Ovary (tissue), 9 donors: ENCODE results near the gene CD34. TPM values are rescaled to one million over a fixed set of nuclear protein-coding genes. Genes with fewer than 3 reads are reported as not detected.

Source experiments
- DNase-seq, 5 donors: peaks; one replicate each; pipeline ENCODE4 v3.0.0-alpha.2; 2019 to 2020
- H3K27ac ChIP-seq, 2 donors: fragments of 200-600 bp; one replicate each; pipeline versions ENCODE4 v1.5.1 to v1.8.0; 2019 to 2022
- H3K27me3 ChIP-seq: fragments of 200-600 bp; one replicate; pipeline ENCODE4 v1.8.0; 2022
- H3K36me3 ChIP-seq: fragments of 200-600 bp; sonication (generic); one replicate; pipeline ENCODE4 v1.5.1; 2019
- H3K4me1 ChIP-seq: one replicate; pipeline ENCODE4 v1.8.1; 2013; ENCODE audit warnings: mild to moderate bottlenecking, moderate library complexity; ENCODE audit not compliant: insufficient read depth
- H3K4me3 ChIP-seq: fragments of 200-600 bp; sonication (generic); one replicate; pipeline ENCODE4 v1.5.1; 2017
- H3K9me3 ChIP-seq, 2 donors: fragments of 200-600 bp in 1 of 2; sonication (generic) in 1 of 2; one replicate each; pipeline versions ENCODE4 v1.5.1 to v1.8.1; 2013 to 2019; ENCODE audit warnings: mild to moderate bottlenecking in 1 of 2, moderate library complexity in 1 of 2
- CTCF ChIP-seq, 3 donors: fragments of 450-650 bp in 2 of 3; fragments of 200-600 bp in 1 of 3; IDR thresholded peaks; one replicate each; pipeline versions ENCODE4 v1.5.1 to v1.8.0; 2016 to 2022; ENCODE audit warnings: antibody characterized with exemption in 3 of 3, mild to moderate bottlenecking in 1 of 3
- EP300 ChIP-seq: sonication (generic); formaldehyde crosslinking; IDR thresholded peaks from one replicate; pipeline ENCODE4 v1.6.1; 2017; ENCODE audit warnings: antibody characterized with exemption
- POLR2A ChIP-seq: fragments of 450-650 bp; IDR thresholded peaks from one replicate; pipeline ENCODE4 v1.6.1; 2017; ENCODE audit warnings: antibody characterized with exemption, mild to moderate bottlenecking, moderate library complexity
- WGBS, 3 donors: extraction: QIAGEN DNeasy Blood & Tissue Kit in 1 of 3; methylation state at CpG; one replicate each; pipeline versions ENCODE4 v1.1.5 to v1.1.7; 2013 to 2017; 5-methylcytosine and 5-hydroxymethylcytosine counted together
- intact Hi-C, 4 donors: fragments of 100-400 bp; cut with DNase I; formaldehyde crosslinking; loops; one replicate each; pipeline versions ENCODE4 v1.11.0 to v1.15.1; 2022 to 2023
- polyA plus RNA-seq, 2 donors: library from polyadenylated mRNA; stranded (reverse); fragments of 200-250 nt in 1 of 2; fragments of 350-450 nt in 1 of 2; fragmentation: Illumina TruSeq in 1 of 2; extraction: RNeasy Lipid Tissue Mini Kit (QIAGEN cat#74804) in 1 of 2; gene quantifications; one replicate each; pipeline ENCODE4 v1.2.3, GENCODE V29; 2013 to 2014
- total RNA-seq, 7 donors: library from RNA; depleted of rRNA in 2 of 7; stranded (reverse); fragments of >200 nt in 2 of 7; fragmentation: NEBNext Ultra II Directional in 3 of 7; extraction: Animal tissue kit (Norgen Biotek cat#: 25700) in 3 of 7; gene quantifications; one replicate each; pipeline versions ENCODE4 v1.1.0 to v1.2.4, GENCODE V29; 2016 to 2023
- donor health status: DM: no; HTN: no; CAD: no; lungs with moderate emphysema.
- donor health status: DM: no; HTN: no; CAD: no.
- donor health status: Bipolar disorder and iron deficiency.
- donor health status: DM: yes; HTN: yes; CAD: no.
- donor health status: DM: no; HTN: no; CAD: no.
- donor health status: DM: yes; HTN: yes; CAD: no.

The CD34 gene
- total and polyA plus RNA-seq, 9 donors, result 12.6 to 146 (median 25.9) TPM

GRCh38 chr1:207917080-207917479, 6.2 kb upstream of the CD34 start:
- TF ChIP-seq EP300 (no peak), POLR2A (no peak), CTCF (IDR thresholded peaks at IDR 0.05) (no peak)
- intact Hi-C loops, result no loop called here
- DNase-seq, result no peak
- H3K27ac ChIP-seq, result no peak overlapping the region
- H3K9me3 ChIP-seq, result no peaks in the 10 kb centered on the region
- H3K27me3 ChIP-seq, result no peaks in the 10 kb centered on the region
- 51 to 69% (median 68%) methylated on average over 4 of the region's 4 CpGs for WGBS, 3 donors
- no peak overlapping the region for H3K4me3 ChIP-seq
- H3K36me3 ChIP-seq, result no peaks in the 10 kb centered on the region
- H3K4me1 ChIP-seq, result no peaks in the 10 kb centered on the region

- H3K36me3 ChIP-seq, result no peaks in the 10 kb centered on the region
- H3K4me1 ChIP-seq, result peaks cover 7% of the 10 kb centered on the region
- no peaks in the 10 kb centered on the region for H3K27me3 ChIP-seq
- no peak for TF ChIP-seq CTCF (IDR thresholded peaks at IDR 0.05)
- no peak for TF ChIP-seq POLR2A
- no peak for TF ChIP-seq EP300
- no peak overlapping the region for H3K27ac ChIP-seq
- H3K9me3 ChIP-seq, result no peaks in the 10 kb centered on the region
- 88 to 100% (median 97%) methylated on average over 1 of the region's 1 CpG for WGBS, 3 donors
- no peak overlapping the region for H3K4me3 ChIP-seq
- intact Hi-C loops, result no loop called here
- no peak for DNase-seq
Observed at GRCh38 chr1:207913951-207914350, 3.0 kb upstream of the CD34 start.

DNA sequence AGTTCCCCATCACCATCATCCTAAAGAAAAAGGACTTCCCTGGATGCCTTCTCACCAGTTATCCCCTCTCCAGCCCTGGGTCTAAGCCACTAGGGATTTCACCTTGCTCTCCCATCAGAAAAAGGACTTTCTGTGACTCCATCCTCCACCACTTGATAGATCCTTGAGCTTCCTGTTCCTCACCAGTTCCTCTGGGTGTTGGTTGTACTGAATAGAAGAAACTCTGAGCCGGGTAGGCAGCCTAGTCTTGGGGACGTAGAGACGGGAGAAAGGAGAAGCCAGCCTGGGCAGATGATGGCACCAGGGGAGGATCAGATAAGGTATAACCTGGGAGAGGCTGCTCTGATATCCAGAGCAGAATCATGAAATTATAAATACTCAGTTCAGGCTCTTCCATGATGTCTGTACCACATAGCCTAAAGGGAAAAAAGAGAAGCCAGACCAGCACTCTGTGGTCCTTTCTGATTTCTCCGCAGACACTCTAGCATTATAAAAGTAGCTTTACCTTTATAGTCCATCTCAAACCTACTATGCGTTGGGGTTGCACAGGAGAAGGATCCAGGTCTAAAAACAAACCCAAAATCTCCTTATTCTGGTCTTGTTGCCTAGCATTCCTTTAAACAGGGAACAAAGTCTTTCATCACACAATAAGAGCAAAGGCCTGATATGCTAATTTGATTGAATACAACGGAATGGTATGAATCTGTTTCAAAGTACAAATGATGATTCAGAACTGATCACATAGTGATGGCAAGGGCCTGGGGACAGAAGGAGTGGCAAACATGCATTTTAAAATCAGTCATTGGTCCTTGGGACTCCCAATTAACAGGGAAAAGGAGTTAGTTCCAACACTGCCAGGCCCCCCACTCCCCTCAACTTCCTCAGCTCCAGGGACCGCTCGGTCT, 1.2 kb upstream of the CD34 start:
- no peak overlapping the region for H3K27ac ChIP-seq
- no peak for TF ChIP-seq CTCF (IDR thresholded peaks at IDR 0.05)
- TF ChIP-seq EP300, result no peak
- TF ChIP-seq POLR2A, result no peak
- H3K9me3 ChIP-seq, result no peaks in the 10 kb centered on the region
- WGBS, 3 donors, result 71 to 82% (median 71%) methylated on average over 8 of the region's 8 CpGs
- H3K36me3 ChIP-seq, result no peaks in the 10 kb centered on the region
- DNase-seq, result no peak
- peaks cover 7% of the 10 kb centered on the region for H3K4me1 ChIP-seq
- intact Hi-C loops, result loop anchor here in 1 of 4 donors (2.0 kb wide), 1 partner anchor 47 kb away; no protein-coding TSS in a partner anchor
- no peaks in the 10 kb centered on the region for H3K27me3 ChIP-seq
- no peak overlapping the region for H3K4me3 ChIP-seq

- Histone ChIP-seq H3K4me1 (peaks cover 7% of the 10 kb centered on the region), H3K4me3 (peak overlapping the region; percentile 32), H3K27ac (no peak overlapping the region), H3K27me3 (no peaks in the 10 kb centered on the region), H3K36me3 (no peaks in the 10 kb centered on the region), H3K9me3 (no peaks in the 10 kb centered on the region)
- no peak for DNase-seq
- intact Hi-C loops, result loop anchor here in 1 of 4 donors (2.0 kb wide), 1 partner anchor 49 kb away; no protein-coding TSS in a partner anchor
- 82 to 94% (median 91%) methylated on average over 4 of the region's 4 CpGs for WGBS, 3 donors
- TF ChIP-seq POLR2A (no peak), EP300 (no peak), CTCF (IDR thresholded peaks at IDR 0.05) (no peak)
Observed at GRCh38 chr1:207909687-207910086, 1.2 kb downstream of the CD34 start.
